HepG2 (cell line): ENCODE measurements around the gene TUBG2. TPM values are rescaled to one million over a fixed set of nuclear protein-coding genes. Genes with fewer than 3 reads are reported as not detected.
"Not testable (repeated sequence)": the region's sequence is repeated elsewhere in the genome, so short reads cannot be mapped to it uniquely, and the experiment has no call there.

Experiments used
- ATAC-seq: fragments of 200-7000 bp; cut with Tn5 transposase; 3 replicates; pipeline ENCODE4 v1.9.1; 2020; ENCODE audit warnings: mild to moderate bottlenecking, moderate library complexity
- BruUV-seq: library from RNA; stranded (reverse); fragments of 400-500 nt; replicated peaks from 2 replicates; lab custom pipeline; 2021; lab: Mats Ljungman, UMichigan
- CTCF ChIA-PET: fragments of 300-600 bp; formaldehyde crosslinking; extraction: SDS; loops from one replicate; lab custom pipeline; 2021; ENCODE audit warnings: low total read pairs, inconsistent platforms, low intra/inter-chr PET ratio; lab: Yijun Ruan, JAX
- POLR2A ChIA-PET: fragments of 350-600 bp; sonication (Branson Sonifier 250); formaldehyde crosslinking; loops from one replicate; lab custom pipeline; 2020; ENCODE audit warnings: antibody characterized with exemption, inconsistent platforms; lab: Yijun Ruan, JAX
- DNase-seq: peaks from one replicate; pipeline ENCODE4 v3.0.0-alpha.2; 2015; ENCODE audit warnings: low spot score
- FAIRE-seq: peaks from 3 replicates; lab custom pipeline; 2011; peaks lifted over from hg19 to GRCh38; lab: Jason Lieb, UNC
- H2AFZ ChIP-seq: one replicate; pipeline ENCODE4 v1.6.1; 2011; ENCODE audit warnings: low read length, inconsistent platforms
- H3K27ac ChIP-seq: fragments of 300-600 bp; 3 replicates; pipeline ENCODE4 v1.8.0; 2011; ENCODE audit warnings: mixed run types, mild to moderate bottlenecking, mixed read lengths, low read length, inconsistent platforms; ENCODE audit not compliant: insufficient read depth; ENCODE audit errors: extremely low read length
- H3K27me3 ChIP-seq, 2 experiments: fragments of 200-600 bp in 1 of 2; 2 replicates in 1 of 2; 3 replicates in 1 of 2; pipeline versions ENCODE4 v1.6.0 to v1.8.0; 2011; ENCODE audit warnings: low read length in 2 of 2, mild to moderate bottlenecking in 2 of 2, moderate library complexity in 2 of 2, inconsistent platforms in 1 of 2; ENCODE audit not compliant: insufficient read depth in 2 of 2, control insufficient read depth in 1 of 2
- H3K36me3 ChIP-seq, 2 experiments: fragments of 200-600 bp in 1 of 2; replicated peaks in 1 of 2; 2 replicates in 1 of 2; 3 replicates in 1 of 2; pipeline versions ENCODE4 v1.5.1 to v1.8.0; 2011; ENCODE audit warnings: low read length in 2 of 2, inconsistent platforms in 1 of 2; ENCODE audit not compliant: insufficient read depth in 2 of 2, control insufficient read depth in 1 of 2
- H3K4me1 ChIP-seq: 2 replicates; pipeline ENCODE4 v1.5.1; 2012; ENCODE audit warnings: low read length, inconsistent platforms; ENCODE audit not compliant: insufficient read depth
- H3K4me2 ChIP-seq: 2 replicates; pipeline ENCODE4 v1.6.0; 2011; ENCODE audit warnings: low read depth, low read length, inconsistent platforms
- H3K4me3 ChIP-seq, 3 experiments: fragments of 200-600 bp in 1 of 3; sonication (generic), shearing (Covaris generic) in 1 of 3; replicated peaks in 1 of 3; 2 replicates each; pipeline ENCODE4 v1.5.1; 2011 to 2016; ENCODE audit warnings: low read length in 3 of 3, inconsistent platforms in 2 of 3, low read depth in 2 of 3, mild to moderate bottlenecking in 2 of 3, control low read depth in 1 of 3, mixed read lengths in 1 of 3; ENCODE audit not compliant: insufficient read depth in 1 of 3
- H3K79me2 ChIP-seq: one replicate; pipeline ENCODE4 v1.6.1; 2011; ENCODE audit warnings: low read length, inconsistent platforms; ENCODE audit not compliant: insufficient read depth
- H3K9ac ChIP-seq: 2 replicates; pipeline ENCODE4 v1.6.0; 2011; ENCODE audit warnings: mild to moderate bottlenecking, low read depth, low read length, inconsistent platforms; ENCODE audit not compliant: insufficient read depth
- H3K9me3 ChIP-seq: 2 replicates; pipeline ENCODE4 v1.5.1; 2012; ENCODE audit warnings: mild to moderate bottlenecking, low read length
- H4K20me1 ChIP-seq: 2 replicates; pipeline ENCODE4 v1.6.0; 2011; ENCODE audit warnings: inconsistent platforms, mild to moderate bottlenecking, low read length, moderate library complexity; ENCODE audit not compliant: insufficient read depth
- ARNTL ChIP-seq: sonication (generic); formaldehyde crosslinking; IDR thresholded peaks from 2 replicates; pipeline ENCODE4 v1.4.0; 2020; ENCODE audit warnings: mild to moderate bottlenecking, missing genetic modification reagents
- HNF4A ChIP-seq: sonication (generic); formaldehyde crosslinking; IDR thresholded peaks from 2 replicates; pipeline ENCODE4 v1.4.0; 2020; ENCODE audit warnings: missing genetic modification reagents
- HNF4G ChIP-seq, 2 experiments: sonication (generic) in 1 of 2; formaldehyde crosslinking in 1 of 2; IDR thresholded peaks; 2 replicates each; pipeline versions ENCODE4 v1.4.0 to v1.6.1; 2011 to 2020; ENCODE audit warnings: borderline replicate concordance in 2 of 2, low read depth in 2 of 2, mild to moderate bottlenecking in 2 of 2, low read length in 1 of 2, missing genetic modification reagents in 1 of 2, moderate library complexity in 1 of 2
- HNRNPL ChIP-seq: fragments of 200-400 bp; formaldehyde crosslinking; IDR thresholded peaks from 2 replicates; pipeline ENCODE4 v1.6.1; 2017; ENCODE audit warnings: mild to moderate bottlenecking, low read depth, low read length
- KLF15 ChIP-seq: sonication (generic); formaldehyde crosslinking; IDR thresholded peaks from 2 replicates; pipeline ENCODE4 v1.8.1; 2023; ENCODE audit warnings: borderline replicate concordance, mild to moderate bottlenecking, inconsistent platforms, missing genetic modification reagents, mixed read lengths
- PATZ1 ChIP-seq: sonication (generic); formaldehyde crosslinking; IDR thresholded peaks from 2 replicates; pipeline ENCODE4 v1.4.0; 2020; ENCODE audit warnings: missing genetic modification reagents
- POLR2A ChIP-seq, 2 experiments: IDR thresholded peaks; 2 replicates each; pipeline ENCODE4 v1.6.1; 2011; ENCODE audit warnings: low read depth in 2 of 2, low read length in 2 of 2, mild to moderate bottlenecking in 1 of 2, moderate library complexity in 1 of 2; ENCODE audit not compliant: insufficient read depth in 1 of 2
- SKIL ChIP-seq: sonication (generic); formaldehyde crosslinking; IDR thresholded peaks from 2 replicates; pipeline ENCODE4 v1.8.0; 2022; ENCODE audit warnings: missing genetic modification reagents, mild to moderate bottlenecking, moderate library complexity, borderline replicate concordance
- SPEN ChIP-seq: sonication (generic); formaldehyde crosslinking; IDR thresholded peaks from 2 replicates; pipeline ENCODE4 v1.5.1; 2020; ENCODE audit warnings: low read depth, mild to moderate bottlenecking, missing genetic modification reagents
- TP53 ChIP-seq: sonication (generic); formaldehyde crosslinking; conservative IDR thresholded peaks from 2 replicates; pipeline ENCODE4 v1.4.0; 2020; ENCODE audit warnings: missing genetic modification reagents
- ZFP90 ChIP-seq: sonication (generic); formaldehyde crosslinking; IDR thresholded peaks from 2 replicates; pipeline ENCODE4 v1.8.0; 2022; ENCODE audit warnings: missing genetic modification reagents, mild to moderate bottlenecking, inconsistent platforms, borderline replicate concordance
- WGBS: methylation state at CpG from one replicate; pipeline ENCODE4 v1.1.6; 2017; ENCODE audit warnings: low lambda C conversion rate; 5-methylcytosine and 5-hydroxymethylcytosine counted together
- in situ Hi-C: cut with HindIII; loops from 2 replicates; pipeline ENCODE4 v1.10.0; 2017; ENCODE audit warnings: low pct_unique_long_range_greater_than_20kb; ENCODE audit not compliant: extremely low pct_ligation_motif_present
- intact Hi-C: fragments of 100-400 bp; cut with micrococcal nuclease; formaldehyde crosslinking; loops from one replicate; pipeline ENCODE4 v1.10.0; 2022; ENCODE audit not compliant: unreplicated experiment
- polyA plus RNA-seq, 8 experiments: library from polyadenylated mRNA; depleted of rRNA in 3 of 8; stranded (reverse) in 7 of 8; unstranded in 1 of 8; fragments of >200 nt; fragmentation: Illumina TruSeq in 4 of 8; extraction: Trizol in 4 of 8; gene quantifications; 2 replicates each; pipeline versions ENCODE4 v1.2.1 to v1.2.3, GENCODE V29; 2011 to 2016; ENCODE audit warnings: low read depth in 4 of 8, missing spikeins in 1 of 8, mixed read lengths in 1 of 8; ENCODE audit not compliant: insufficient read depth in 1 of 8
- total RNA-seq, 5 experiments: library from RNA; depleted of rRNA; stranded (reverse); fragments of >200 nt; fragmentation: Illumina TruSeq; extraction: Trizol; gene quantifications; 2 replicates each; pipeline ENCODE4 v1.2.3, GENCODE V29; 2016; ENCODE audit warnings: low read depth in 1 of 5

Gene TUBG2
- total and polyA plus RNA-seq, 2 of the 13 experiments (the other 11 are each of a cell fraction or from before 2014, with no cell fraction given), result 16.0 to 42.3 TPM

- H3K27me3 ChIP-seq, H3K79me2 ChIP-seq, H4K20me1 ChIP-seq, H2AFZ ChIP-seq, DNase-seq, in situ Hi-C loops, CTCF ChIA-PET, H3K9me3 ChIP-seq, BruUV-seq: not testable (repeated sequence)
- 64% methylated on average over 1 of the region's 14 CpGs for WGBS
- peak; percentile 94 for ATAC-seq
- intact Hi-C loops, result loop anchor here (5.0 kb wide), 1 partner anchor 43 kb away; no protein-coding TSS in a partner anchor
- peak overlapping the region; percentile 86 for H3K9ac ChIP-seq
- H3K4me2 ChIP-seq, result peak overlapping the region; percentile 97
- H3K4me1 ChIP-seq, result peaks cover 45% of the 10 kb centered on the region
- peak; percentile 89 for FAIRE-seq
- POLR2A ChIA-PET, result interaction anchor here (0.9 to 4.5 kb wide), 12 partner anchors 9 to 124 kb away, joined by 3 to 65 read pairs (median 6); partner anchors contain the start of genes EZH1, NAGLU, PLEKHH3 and PSMC3IP
- H3K36me3 ChIP-seq, result peaks cover 4 to 16% of the 10 kb centered on the region in 2 experiments; a peak in 4 of 5 replicates
- peak overlapping the region; percentile 82 for H3K27ac ChIP-seq
- TF ChIP-seq SPEN (CRISPR knock-in tag) (0 out of 2 replicates have a peak, but pooled peaks have one; percentile 20), POLR2A (IDR thresholded peaks at IDR 0.05; ENCODE audit: insufficient read depth in 1 of 2, low read depth in 2 of 2, low read length in 2 of 2) (0 out of 4 replicates have a peak, but pooled peaks of 1 of the 2 experiments have one; percentile 16), ARNTL (CRISPR knock-in tag) (0 out of 2 replicates have a peak, but pooled peaks have one; percentile 12), HNF4G (IDR thresholded peaks at IDR 0.05; ENCODE audit: borderline replicate concordance, low read depth, low read length) (0 out of 2 replicates have a peak, but pooled peaks have one; percentile 30), HNF4G (CRISPR knock-in tag; IDR thresholded peaks at IDR 0.05; ENCODE audit: borderline replicate concordance, low read depth) (peak; percentile 2; the same call in 1 of the 2 replicates), SKIL (CRISPR knock-in tag) (0 out of 2 replicates have a peak, but pooled peaks have one; percentile 3), TP53 (CRISPR knock-in tag) (0 out of 2 replicates have a peak, but pooled peaks have one; percentile 3), PATZ1 (CRISPR knock-in tag) (peak; percentile 78), KLF15 (0 out of 2 replicates have a peak, but pooled peaks have one; percentile 16), HNRNPL (0 out of 2 replicates have a peak, but pooled peaks have one; percentile 32), ZFP90 (CRISPR knock-in tag) (0 out of 2 replicates have a peak, but pooled peaks have one; percentile 7), HNF4A (peak; percentile 22; the same call in 1 of the 2 replicates)
- TF ChIP-seq, all 625 proteins: peak for 11; not testable (repeated sequence) for 614
- H3K4me3 ChIP-seq, result peak overlapping the region; percentile 76 to 94 (median 93)
Measured at GRCh38 chr17:42659932-42660274, 819 bp downstream of the TUBG2 start.
